GM20000 (cell line): ENCODE results near the gene LONP2.

ENCODE experiments used
- DNase-seq: peaks from one replicate; pipeline ENCODE4 v3.0.0; 2012; ENCODE audit warnings: low spot score
- CTCF ChIP-seq: IDR thresholded peaks from 2 replicates; pipeline ENCODE4 v1.5.1; 2012; ENCODE audit warnings: mild to moderate bottlenecking, control low read depth; ENCODE audit errors: extremely low read depth, missing control alignments

Gene LONP2

GRCh38 chr16:48204825-48205151 is 39.3 kb upstream of the LONP2 start:
- no peak for TF ChIP-seq CTCF
- DNase-seq, result no peak

GRCh38 chr16:48206594-48207242 is 37.4 kb upstream of the LONP2 start:
- DNase-seq, result no peak
- no peak for TF ChIP-seq CTCF

- TF ChIP-seq CTCF, result no peak
- DNase-seq, result no peak
Observed at GRCh38 chr16:48210747-48211146, 33.4 kb upstream of the LONP2 start.

- DNase-seq, result no peak
- no peak for TF ChIP-seq CTCF
Observed at GRCh38 chr16:48212033-48212432, 32.1 kb upstream of the LONP2 start.

GRCh38 chr16:48215738-48216137 is 28.4 kb upstream of the LONP2 start:
- no peak for DNase-seq
- no peak for TF ChIP-seq CTCF

GRCh38 chr16:48217708-48218107 is 26.4 kb upstream of the LONP2 start:
- no peak for DNase-seq
- TF ChIP-seq CTCF, result no peak

GRCh38 chr16:48218473-48218872 is 25.6 kb upstream of the LONP2 start:
- DNase-seq, result no peak
- TF ChIP-seq CTCF, result no peak

GRCh38 chr16:48220891-48221290 is 23.2 kb upstream of the LONP2 start:
- no peak for DNase-seq
- no peak for TF ChIP-seq CTCF
